ENCODE results near the gene SLFN13. TPM values are rescaled to one million over a fixed set of nuclear protein-coding genes. Genes with fewer than 3 reads are reported as not detected.
"Not testable (repeated sequence)": the region's sequence is repeated elsewhere in the genome, so short reads cannot be mapped to it uniquely, and the experiment has no call there.

The SLFN13 gene
- total RNA-seq, 1 donor from 2014 or later: 1.0 TPM

DNA sequence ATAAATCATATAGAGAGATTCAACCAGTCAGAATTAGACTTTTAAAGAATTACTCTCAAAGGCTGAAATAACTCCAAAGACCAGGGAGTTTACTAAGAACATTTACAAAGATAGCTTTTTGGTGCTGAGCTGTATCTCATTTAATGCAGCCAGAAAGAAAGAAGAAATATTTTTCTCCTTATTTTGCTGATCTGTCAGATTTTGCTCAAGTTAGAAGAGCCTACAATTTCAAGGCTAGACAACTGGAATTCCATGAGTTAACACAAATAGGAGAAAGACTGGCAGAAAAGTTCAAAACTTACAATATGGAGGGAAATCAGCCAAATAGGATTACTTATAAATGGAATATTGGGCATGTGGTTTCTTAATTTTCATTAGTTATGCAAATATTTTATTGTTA, 10.1 kb downstream of the SLFN13 start:
- peaks cover 2 to 6% (median 6%) of the 10 kb centered on the region in 3 donors for H3K4me1 ChIP-seq (ENCODE audit: control insufficient read depth in 3 of 3, insufficient read depth in 3 of 3, low read length in 3 of 3)
- H3K4me3 ChIP-seq (ENCODE audit: low read length in 3 of 3): no peak overlapping the region
- H3K9ac ChIP-seq (ENCODE audit: low read depth in 1 of 3, low read length in 3 of 3): no peak overlapping the region

GRCh38 chr17:35433075-35433894, 15.3 kb downstream of the SLFN13 start:
- peak overlapping the region; percentile 76 to 86 (median 80) for H3K4me3 ChIP-seq (ENCODE audit: low read length in 3 of 3)
- peaks cover 0 to 4% (median 3%) of the 10 kb centered on the region in 3 donors for H3K27me3 ChIP-seq (ENCODE audit: control insufficient read depth in 3 of 3, insufficient read depth in 3 of 3, low read length in 3 of 3)
- peak overlapping the region; percentile 75 for H3K27ac ChIP-seq (ENCODE audit: low read depth, low read length)
- no peaks in the 10 kb centered on the region for H3K9me3 ChIP-seq (ENCODE audit: control insufficient read depth in 3 of 3, low read length in 3 of 3)
- H3K4me1 ChIP-seq (ENCODE audit: control insufficient read depth in 3 of 3, insufficient read depth in 3 of 3, low read length in 3 of 3): peaks cover 7 to 31% (median 21%) of the 10 kb centered on the region in 3 donors
- H3K36me3 ChIP-seq (ENCODE audit: control insufficient read depth in 3 of 3, insufficient read depth in 3 of 3, low read length in 3 of 3): no peaks in the 10 kb centered on the region
- peak overlapping the region; percentile 66 to 79 (median 76) for H3K9ac ChIP-seq (ENCODE audit: low read depth in 1 of 3, low read length in 3 of 3)

More for the DNA sequence above, 10.1 kb downstream of the SLFN13 start:
- Histone ChIP-seq H3K27ac (ENCODE audit: low read depth, low read length) (no peak overlapping the region), H3K9me3 (ENCODE audit: control insufficient read depth in 3 of 3, low read length in 3 of 3) (no peaks in the 10 kb centered on the region), H3K36me3 (ENCODE audit: control insufficient read depth in 3 of 3, insufficient read depth in 3 of 3, low read length in 3 of 3) (no peaks in the 10 kb centered on the region), H3K27me3 (ENCODE audit: control insufficient read depth in 3 of 3, insufficient read depth in 3 of 3, low read length in 3 of 3) (peaks cover 0 to 3% (median under 1%) of the 10 kb centered on the region in 3 donors)

GRCh38 chr17:35432176-35433074, 16.1 kb downstream of the SLFN13 start, which contains the start of gene SLFN12:
TSS of gene SLFN12 (minus strand) at chr17:35432500. CDS start at chr17:35423028, 9,472 bp downstream.
- Histone ChIP-seq H3K27ac (ENCODE audit: low read depth, low read length) (peak within 1 kb of the TSS; percentile 75), H3K9me3 (ENCODE audit: control insufficient read depth in 3 of 3, low read length in 3 of 3) (no peaks in the 10 kb centered on the region), H3K4me3 (ENCODE audit: low read length in 3 of 3) (peak within 1 kb of the TSS; percentile 76 to 86 (median 80)), H3K9ac (ENCODE audit: low read depth in 1 of 3, low read length in 3 of 3) (peak within 1 kb of the TSS; percentile 66 to 79 (median 76)), H3K4me1 (ENCODE audit: control insufficient read depth in 3 of 3, insufficient read depth in 3 of 3, low read length in 3 of 3) (peaks cover 7 to 31% (median 21%) of the 10 kb centered on the region in 3 donors), H3K36me3 (ENCODE audit: control insufficient read depth in 3 of 3, insufficient read depth in 3 of 3, low read length in 3 of 3) (no peaks in the 10 kb centered on the region), H3K27me3 (ENCODE audit: control insufficient read depth in 3 of 3, insufficient read depth in 3 of 3, low read length in 3 of 3) (peaks cover 0 to 4% (median 3%) of the 10 kb centered on the region in 3 donors)

DNA sequence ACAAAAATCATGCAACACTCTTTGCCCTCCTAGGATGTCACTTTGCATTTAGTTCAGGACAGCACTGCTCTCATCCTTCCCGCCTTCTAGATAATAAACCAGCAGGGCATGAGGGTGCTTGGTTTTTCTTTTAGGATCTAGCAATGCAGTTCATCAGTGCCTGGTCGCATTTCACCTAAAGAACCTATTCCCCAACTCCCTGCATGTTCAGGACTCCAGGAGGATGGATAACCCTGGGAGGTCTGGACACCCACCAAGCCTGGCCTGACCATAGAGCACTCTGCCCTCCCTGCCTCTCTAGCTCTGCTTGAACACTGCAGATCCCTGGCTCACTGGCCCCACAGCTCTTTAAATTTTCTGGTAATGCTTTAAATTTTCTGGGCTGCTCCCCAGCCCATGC, 18.9 kb downstream of the SLFN13 start:
- Histone ChIP-seq H3K9ac (ENCODE audit: low read depth in 1 of 3, low read length in 3 of 3) (no peak overlapping the region), H3K4me3 (ENCODE audit: low read length in 3 of 3) (no peak overlapping the region), H3K36me3 (ENCODE audit: control insufficient read depth in 3 of 3, insufficient read depth in 3 of 3, low read length in 3 of 3) (no peaks in the 10 kb centered on the region), H3K27me3 (ENCODE audit: control insufficient read depth in 3 of 3, insufficient read depth in 3 of 3, low read length in 3 of 3) (peaks cover 0 to 4% (median 0%) of the 10 kb centered on the region in 3 donors), H3K27ac (ENCODE audit: low read depth, low read length) (no peak overlapping the region), H3K4me1 (ENCODE audit: control insufficient read depth in 3 of 3, insufficient read depth in 3 of 3, low read length in 3 of 3) (peaks cover 7 to 31% (median 21%) of the 10 kb centered on the region in 3 donors), H3K9me3 (ENCODE audit: control insufficient read depth in 3 of 3, low read length in 3 of 3) (no peaks in the 10 kb centered on the region)

GRCh38 chr17:35428229-35428628, 20.3 kb downstream of the SLFN13 start:
- H3K4me3 ChIP-seq (ENCODE audit: low read length in 3 of 3): no peak overlapping the region

GRCh38 chr17:35423761-35424160, 24.8 kb downstream of the SLFN13 start:
- Histone ChIP-seq H3K27ac (ENCODE audit: low read depth, low read length) (no peak overlapping the region), H3K36me3 (ENCODE audit: control insufficient read depth in 3 of 3, insufficient read depth in 3 of 3, low read length in 3 of 3) (peaks cover 0 to 13% (median 0%) of the 10 kb centered on the region in 3 donors), H3K27me3 (ENCODE audit: control insufficient read depth in 3 of 3, insufficient read depth in 3 of 3, low read length in 3 of 3) (no peaks in the 10 kb centered on the region), H3K4me1 (ENCODE audit: control insufficient read depth in 3 of 3, insufficient read depth in 3 of 3, low read length in 3 of 3) (no peaks in the 10 kb centered on the region), H3K4me3 (ENCODE audit: low read length in 3 of 3) (no peak overlapping the region), H3K9me3 (ENCODE audit: control insufficient read depth in 3 of 3, low read length in 3 of 3) (no peaks in the 10 kb centered on the region), H3K9ac (ENCODE audit: low read depth in 1 of 3, low read length in 3 of 3) (no peak overlapping the region)

More at GRCh38 chr17:35428229-35428628, 20.3 kb downstream of the SLFN13 start:
- Histone ChIP-seq H3K27ac (ENCODE audit: low read depth, low read length) (no peak overlapping the region), H3K9ac (ENCODE audit: low read depth in 1 of 3, low read length in 3 of 3) (no peak overlapping the region), H3K27me3 (ENCODE audit: control insufficient read depth in 3 of 3, insufficient read depth in 3 of 3, low read length in 3 of 3) (peaks cover 0 to 1% (median 0%) of the 10 kb centered on the region in 3 donors), H3K9me3 (ENCODE audit: control insufficient read depth in 3 of 3, low read length in 3 of 3) (no peaks in the 10 kb centered on the region), H3K4me1 (ENCODE audit: control insufficient read depth in 3 of 3, insufficient read depth in 3 of 3, low read length in 3 of 3) (peaks cover 2 to 23% (median 14%) of the 10 kb centered on the region in 3 donors), H3K36me3 (ENCODE audit: control insufficient read depth in 3 of 3, insufficient read depth in 3 of 3, low read length in 3 of 3) (no peaks in the 10 kb centered on the region)

DNA sequence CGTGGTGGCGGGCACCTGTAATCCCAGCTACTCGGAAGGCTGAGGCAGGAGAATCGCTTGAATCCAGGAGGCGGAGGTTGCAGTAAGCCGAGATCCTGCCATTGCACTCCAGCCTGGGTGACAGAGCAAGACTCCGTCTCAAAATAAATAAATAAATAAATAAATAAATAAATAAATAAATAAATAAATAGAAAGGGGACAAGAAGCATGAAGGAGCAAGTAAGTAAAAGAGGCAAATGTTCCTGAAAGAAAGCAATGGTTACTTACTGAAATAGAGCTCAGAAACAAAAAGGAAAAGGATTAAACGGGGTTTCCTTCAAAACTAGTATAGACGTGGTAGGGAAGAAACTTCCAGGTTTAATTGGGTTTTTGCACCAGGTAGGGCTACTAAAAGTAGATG, 27.5 kb downstream of the SLFN13 start:
- H3K27me3 ChIP-seq (ENCODE audit: control insufficient read depth in 3 of 3, insufficient read depth in 3 of 3, low read length in 3 of 3); H3K27ac ChIP-seq (ENCODE audit: low read depth, low read length); H3K9me3 ChIP-seq (ENCODE audit: control insufficient read depth in 3 of 3, low read length in 3 of 3); H3K4me1 ChIP-seq (ENCODE audit: control insufficient read depth in 3 of 3, insufficient read depth in 3 of 3, low read length in 3 of 3); H3K9ac ChIP-seq (ENCODE audit: low read depth in 1 of 3, low read length in 3 of 3); H3K4me3 ChIP-seq (ENCODE audit: low read length in 3 of 3): not testable (repeated sequence)
- peaks cover 0 to 19% (median 0%) of the 10 kb centered on the region in 3 donors for H3K36me3 ChIP-seq (ENCODE audit: control insufficient read depth in 3 of 3, insufficient read depth in 3 of 3, low read length in 3 of 3)

DNA sequence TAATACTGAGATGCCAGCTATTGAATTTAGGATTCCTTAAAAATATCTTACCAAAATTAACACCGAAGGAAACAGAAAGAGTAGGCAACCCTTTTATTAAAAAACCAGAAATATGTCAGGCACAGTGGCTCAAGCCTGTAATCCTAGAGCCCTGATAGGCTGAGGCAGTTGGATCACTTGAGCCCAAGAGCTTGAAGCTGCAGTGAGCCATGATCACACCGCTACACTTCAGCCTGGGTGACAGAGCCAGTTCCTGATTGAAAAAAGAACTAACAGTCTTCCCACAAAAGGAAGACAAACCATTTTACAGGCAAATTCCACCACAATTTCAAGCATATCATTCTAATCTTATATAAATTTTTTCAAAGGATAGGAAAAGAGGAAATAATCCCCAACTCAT, 31.9 kb downstream of the SLFN13 start:
- Histone ChIP-seq H3K4me3 (ENCODE audit: low read length in 3 of 3) (no peak overlapping the region), H3K36me3 (ENCODE audit: control insufficient read depth in 3 of 3, insufficient read depth in 3 of 3, low read length in 3 of 3) (peaks cover 0 to 12% (median 0%) of the 10 kb centered on the region in 3 donors), H3K27me3 (ENCODE audit: control insufficient read depth in 3 of 3, insufficient read depth in 3 of 3, low read length in 3 of 3) (no peaks in the 10 kb centered on the region), H3K9me3 (ENCODE audit: control insufficient read depth in 3 of 3, low read length in 3 of 3) (peaks cover 0 to 3% (median 0%) of the 10 kb centered on the region in 3 donors), H3K4me1 (ENCODE audit: control insufficient read depth in 3 of 3, insufficient read depth in 3 of 3, low read length in 3 of 3) (no peaks in the 10 kb centered on the region), H3K9ac (ENCODE audit: low read depth in 1 of 3, low read length in 3 of 3) (no peak overlapping the region), H3K27ac (ENCODE audit: low read depth, low read length) (no peak overlapping the region)

- not testable (repeated sequence) for H3K9ac ChIP-seq (ENCODE audit: low read depth in 1 of 3, low read length in 3 of 3)
Observed at GRCh38 chr17:35414707-35415106, 33.9 kb downstream of the SLFN13 start.

More at GRCh38 chr17:35414707-35415106, 33.9 kb downstream of the SLFN13 start:
- not testable (repeated sequence) for H3K4me3 ChIP-seq (ENCODE audit: low read length in 3 of 3); H3K4me1 ChIP-seq (ENCODE audit: control insufficient read depth in 3 of 3, insufficient read depth in 3 of 3, low read length in 3 of 3); H3K36me3 ChIP-seq (ENCODE audit: control insufficient read depth in 3 of 3, insufficient read depth in 3 of 3, low read length in 3 of 3); H3K27ac ChIP-seq (ENCODE audit: low read depth, low read length); H3K27me3 ChIP-seq (ENCODE audit: control insufficient read depth in 3 of 3, insufficient read depth in 3 of 3, low read length in 3 of 3); H3K9me3 ChIP-seq (ENCODE audit: control insufficient read depth in 3 of 3, low read length in 3 of 3)
